ENCODE measurements around the gene TMEM175.

DNA sequence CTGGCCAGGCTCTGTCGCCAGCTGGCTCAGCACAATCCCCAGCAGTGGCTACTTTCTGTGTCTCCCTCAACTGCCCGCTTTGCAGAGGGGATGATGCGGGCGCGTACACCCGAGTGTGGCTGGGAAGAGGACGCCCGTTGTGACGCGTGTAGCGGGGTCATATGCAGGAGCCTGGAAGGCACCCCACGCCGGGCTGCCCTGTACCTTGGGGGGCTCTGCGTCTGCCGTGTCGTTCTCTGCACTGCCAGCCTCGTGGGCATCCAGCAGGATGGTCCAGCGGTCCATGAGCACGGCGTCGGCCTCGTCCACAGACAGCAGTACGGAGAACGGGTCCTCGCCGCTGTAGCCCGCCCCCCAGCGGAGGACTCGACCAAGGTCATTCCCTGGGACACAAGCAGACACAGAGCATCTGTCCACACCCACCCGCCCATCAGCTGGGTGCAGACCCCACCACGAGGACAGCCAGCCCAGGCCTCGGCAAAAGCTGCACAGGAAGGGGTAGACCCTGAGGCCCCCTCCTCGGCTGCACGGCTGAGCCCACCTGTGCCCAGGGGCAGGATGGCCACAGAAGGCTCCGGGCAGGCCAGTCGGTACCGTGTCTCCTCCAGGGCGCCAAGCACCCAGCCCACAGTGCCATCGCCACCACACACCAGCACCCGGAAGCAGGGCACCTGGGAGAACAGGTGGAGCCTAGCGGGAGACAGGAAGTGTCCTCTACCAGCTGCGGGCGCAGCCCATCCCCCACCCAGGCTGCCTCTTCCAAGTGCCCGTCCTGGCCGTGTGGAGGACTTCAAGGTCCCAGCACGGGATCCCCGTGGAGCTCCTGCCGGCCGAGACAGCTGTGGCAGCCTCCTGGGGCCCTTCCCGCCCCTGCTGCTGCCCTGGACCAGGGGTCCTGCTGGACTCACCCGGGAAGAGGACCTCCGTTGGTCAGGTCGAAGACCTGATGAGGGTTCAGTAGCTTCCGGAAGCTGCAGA is 30.3 kb downstream of the TMEM175 start:
- TF ChIP-seq, protein P1, sequence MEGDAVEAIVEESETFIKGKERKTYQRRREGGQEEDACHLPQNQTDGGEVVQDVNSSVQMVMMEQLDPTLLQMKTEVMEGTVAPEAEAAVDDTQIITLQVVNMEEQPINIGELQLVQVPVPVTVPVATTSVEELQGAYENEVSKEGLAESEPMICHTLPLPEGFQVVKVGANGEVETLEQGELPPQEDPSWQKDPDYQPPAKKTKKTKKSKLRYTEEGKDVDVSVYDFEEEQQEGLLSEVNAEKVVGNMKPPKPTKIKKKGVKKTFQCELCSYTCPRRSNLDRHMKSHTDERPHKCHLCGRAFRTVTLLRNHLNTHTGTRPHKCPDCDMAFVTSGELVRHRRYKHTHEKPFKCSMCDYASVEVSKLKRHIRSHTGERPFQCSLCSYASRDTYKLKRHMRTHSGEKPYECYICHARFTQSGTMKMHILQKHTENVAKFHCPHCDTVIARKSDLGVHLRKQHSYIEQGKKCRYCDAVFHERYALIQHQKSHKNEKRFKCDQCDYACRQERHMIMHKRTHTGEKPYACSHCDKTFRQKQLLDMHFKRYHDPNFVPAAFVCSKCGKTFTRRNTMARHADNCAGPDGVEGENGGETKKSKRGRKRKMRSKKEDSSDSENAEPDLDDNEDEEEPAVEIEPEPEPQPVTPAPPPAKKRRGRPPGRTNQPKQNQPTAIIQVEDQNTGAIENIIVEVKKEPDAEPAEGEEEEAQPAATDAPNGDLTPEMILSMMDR (IDR thresholded peaks at IDR 0.05): no peak
- TF ChIP-seq EZH2 (IDR thresholded peaks at IDR 0.05; ENCODE audit: borderline replicate concordance, insufficient read depth, low read depth, low read length, poor library complexity, severe bottlenecking): no peak
